ENCODE measurements around the gene MKLN1. TPM values are rescaled to one million over a fixed set of nuclear protein-coding genes. Genes with fewer than 3 reads are reported as not detected.

The MKLN1 gene
- total and polyA plus RNA-seq, 2 of the 13 experiments (the other 11 are each of a cell fraction or from before 2014, with no cell fraction given), result 33.6 to 43.5 TPM

- H3K27ac ChIP-seq (ENCODE audit: extremely low read length, insufficient read depth, low read length), result no peak overlapping the region
- no peak for FAIRE-seq
- no peak overlapping the region for H3K4me2 ChIP-seq (ENCODE audit: low read depth, low read length)
- ATAC-seq, result peak; percentile 60
- no peak overlapping the region for H3K9ac ChIP-seq (ENCODE audit: insufficient read depth, low read depth, low read length)
- H3K4me3 ChIP-seq (replicated peaks in 1 of 3; ENCODE audit: insufficient read depth in 1 of 3, low read depth in 2 of 3, low read length in 3 of 3), result no peak overlapping the region
- H3K79me2 ChIP-seq (ENCODE audit: insufficient read depth, low read length), result no peaks in the 10 kb centered on the region
- peaks cover 20% of the 10 kb centered on the region for H3K9me3 ChIP-seq (ENCODE audit: low read length)
- no peaks in the 10 kb centered on the region for H3K36me3 ChIP-seq (replicated peaks in 1 of 2; ENCODE audit: control insufficient read depth in 1 of 2, insufficient read depth in 2 of 2, low read length in 2 of 2)
- no peak overlapping the region for H2AFZ ChIP-seq (ENCODE audit: low read length)
- intact Hi-C loops (cut with micrococcal nuclease; ENCODE audit: unreplicated experiment) (no loop called here), in situ Hi-C loops (cut with HindIII; ENCODE audit: extremely low pct_ligation_motif_present, low pct_unique_long_range_greater_than_20kb) (no loop called here)
- BruUV-seq (replicated peaks), result no TSS peak
- DNase-seq (ENCODE audit: low spot score), result peak; percentile 47
- CTCF ChIA-PET (ENCODE audit: low intra/inter-chr PET ratio, low total read pairs), result no interaction called here
- POLR2A ChIA-PET, result no interaction called here
- H4K20me1 ChIP-seq (ENCODE audit: insufficient read depth, low read length), result no peaks in the 10 kb centered on the region
- no peaks in the 10 kb centered on the region for H3K27me3 ChIP-seq (ENCODE audit: control insufficient read depth in 1 of 2, insufficient read depth in 2 of 2, low read length in 2 of 2)
- H3K4me1 ChIP-seq (ENCODE audit: insufficient read depth, low read length), result peaks cover 56% of the 10 kb centered on the region
- TF ChIP-seq SAP130 (CRISPR knock-in tag; IDR thresholded peaks at IDR 0.05; ENCODE audit: low read depth) (peak; percentile 65), FOXP1 (IDR thresholded peaks at IDR 0.05) (no peak), FOXP1 (CRISPR knock-in tag; IDR thresholded peaks at IDR 0.05) (peak; percentile 61), NR2F6 (IDR thresholded peaks at IDR 0.05) (peak; percentile 49; the same call in 1 of the 2 replicates), NR2F6 (CRISPR knock-in tag; IDR thresholded peaks at IDR 0.05) (no peak), ATF4 (CRISPR knock-in tag; IDR thresholded peaks at IDR 0.05) (peak in 1 of 2 experiments; percentile 81; a peak in 2 of 4 replicates), LCORL (IDR thresholded peaks at IDR 0.05) (no peak), LCORL (CRISPR knock-in tag; IDR thresholded peaks at IDR 0.05) (peak; percentile 27; the same call in 1 of the 2 replicates), REXO4 (CRISPR knock-in tag; IDR thresholded peaks at IDR 0.05; ENCODE audit: borderline replicate concordance) (no peak), RCOR2 (CRISPR knock-in tag; IDR thresholded peaks at IDR 0.05) (0 out of 2 replicates have a peak, but pooled peaks have one; percentile 38), CREB1 (IDR thresholded peaks at IDR 0.05) (no peak), CREB1 (CRISPR knock-in tag; IDR thresholded peaks at IDR 0.05) (peak; percentile 31; the same call in 1 of the 2 replicates), SOX13 (IDR thresholded peaks at IDR 0.05) (peak; percentile 56; the same call in 1 of the 2 replicates), SOX13 (CRISPR knock-in tag; conservative IDR thresholded peaks at IDR 0.05 in 1 of 2, IDR thresholded peaks at IDR 0.05 in 1 of 2) (peak in 1 of 2 experiments; percentile 91; a peak in 2 of 4 replicates), TOPORS (CRISPR knock-in tag; IDR thresholded peaks at IDR 0.05) (no peak), FOXK1 (CRISPR knock-in tag; IDR thresholded peaks at IDR 0.05; ENCODE audit: borderline replicate concordance, low read depth) (peak; percentile 59; the same call in 1 of the 2 replicates), FOXP4 (CRISPR knock-in tag; IDR thresholded peaks at IDR 0.05) (peak; percentile 51; the same call in 1 of the 2 replicates), HNF1A (IDR thresholded peaks at IDR 0.05; ENCODE audit: low read depth) (0 out of 2 replicates have a peak, but pooled peaks have one; percentile 30), HNF1A (CRISPR knock-in tag; IDR thresholded peaks at IDR 0.05; ENCODE audit: borderline replicate concordance) (no peak), PPARG (CRISPR knock-in tag; conservative IDR thresholded peaks at IDR 0.05) (no peak; the same call in 1 of the 2 replicates)
These were observed 22.5 kb upstream of the MKLN1 start for GRCh38 chr7:131305152-131305551.

Measured in HepG2 (cell line).